NCI-H128 (cell line): ENCODE results near the gene CLECL1.
"Not testable (repeated sequence)": the region's sequence is repeated elsewhere in the genome, so short reads cannot be mapped to it uniquely, and the experiment has no call there.

Source experiments
- DNase-seq: peaks from one replicate; lab custom pipeline; 2025; ENCODE audit not compliant: unreplicated experiment; lab: John Stamatoyannopoulos, UW

The CLECL1 gene

GRCh38 chr12:9724023-9724422 is 8.9 kb downstream of the CLECL1 start:
- DNase-seq = no peak

DNA sequence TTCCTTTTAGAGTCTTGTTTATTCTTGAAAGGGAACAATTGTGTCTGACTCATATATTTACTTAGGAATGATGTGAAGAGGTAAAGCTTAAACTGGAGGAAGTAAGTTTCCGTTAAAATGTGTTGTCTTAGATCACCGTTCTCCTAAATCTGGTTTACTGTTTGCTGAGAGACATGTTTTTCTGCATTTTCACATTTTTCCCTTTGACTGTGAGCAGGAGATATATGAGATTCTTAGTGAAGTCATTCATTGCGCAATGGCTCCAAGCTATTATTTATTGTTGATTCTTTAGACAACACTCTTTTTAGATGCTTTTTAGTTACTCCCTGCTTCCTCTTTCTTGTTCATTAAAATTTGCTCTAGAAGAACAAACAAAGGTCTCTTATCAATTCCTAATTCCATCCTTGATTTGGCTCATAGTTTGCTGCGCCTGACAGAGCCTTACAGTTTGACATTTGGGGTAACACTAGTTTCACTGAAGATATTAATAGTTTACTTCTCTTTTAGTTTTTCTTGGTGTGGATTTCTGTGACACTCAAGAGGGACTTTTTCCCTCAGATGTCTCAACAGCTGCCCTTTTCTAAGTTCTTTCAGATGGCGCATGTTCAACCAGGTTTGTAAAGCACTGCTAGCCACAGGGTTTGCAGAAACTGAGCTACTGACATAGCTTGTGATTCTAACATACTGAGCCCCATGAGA is 11.4 kb downstream of the CLECL1 start:
- DNase-seq = no peak

- DNase-seq = no peak
Measured at GRCh38 chr12:9719790-9720189, 13.1 kb downstream of the CLECL1 start.

DNA sequence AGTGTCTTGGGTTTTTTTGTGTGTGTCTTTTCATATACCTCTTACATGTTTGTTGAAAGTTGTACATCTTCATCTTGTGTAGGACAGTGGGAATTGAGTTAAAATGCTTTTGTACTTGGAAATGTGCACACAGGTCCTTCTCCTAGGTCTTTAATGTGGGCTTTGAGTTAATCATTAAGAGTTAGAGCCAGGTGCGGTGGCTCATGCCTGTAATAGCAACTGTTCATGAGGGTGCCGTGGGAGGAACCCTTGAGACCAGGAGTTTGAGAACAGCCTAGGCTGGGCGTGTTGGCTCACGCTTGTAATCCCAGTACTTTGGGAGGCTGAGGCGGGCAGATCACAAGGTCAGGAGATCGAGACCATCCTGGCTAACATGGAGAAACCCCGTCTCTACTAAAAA is 13.9 kb downstream of the CLECL1 start:
- DNase-seq = no peak

GRCh38 chr12:9717070-9717925 is 15.6 kb downstream of the CLECL1 start:
- DNase-seq = no peak

DNA sequence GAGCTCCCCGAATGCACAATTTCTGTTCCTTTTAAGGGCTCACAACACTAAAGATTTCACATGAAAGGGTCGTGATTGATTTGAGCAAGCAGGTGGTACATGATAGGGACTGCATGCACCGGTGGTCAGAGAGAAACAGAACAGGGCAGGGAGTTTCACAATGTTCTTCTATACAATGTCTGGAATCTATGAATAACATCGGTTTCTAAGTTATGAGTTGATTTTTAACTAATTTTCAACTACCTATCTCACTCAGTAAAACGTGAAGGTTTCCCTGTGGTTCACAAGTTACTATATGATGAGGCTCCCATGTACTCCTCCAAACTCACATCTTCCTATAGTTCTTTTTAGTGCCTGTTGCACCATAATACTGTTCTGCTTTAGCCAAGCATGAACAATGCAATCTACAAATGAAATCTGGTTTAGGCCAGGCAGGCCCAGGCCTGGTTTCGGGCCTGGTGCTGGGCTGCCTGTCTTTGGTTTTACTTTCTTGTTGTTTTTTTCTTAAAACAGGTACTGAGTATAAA is 19.8 kb downstream of the CLECL1 start:
- DNase-seq = not testable (repeated sequence)

- no peak for DNase-seq
Measured at GRCh38 chr12:9711664-9712063, 21.2 kb downstream of the CLECL1 start.

DNA sequence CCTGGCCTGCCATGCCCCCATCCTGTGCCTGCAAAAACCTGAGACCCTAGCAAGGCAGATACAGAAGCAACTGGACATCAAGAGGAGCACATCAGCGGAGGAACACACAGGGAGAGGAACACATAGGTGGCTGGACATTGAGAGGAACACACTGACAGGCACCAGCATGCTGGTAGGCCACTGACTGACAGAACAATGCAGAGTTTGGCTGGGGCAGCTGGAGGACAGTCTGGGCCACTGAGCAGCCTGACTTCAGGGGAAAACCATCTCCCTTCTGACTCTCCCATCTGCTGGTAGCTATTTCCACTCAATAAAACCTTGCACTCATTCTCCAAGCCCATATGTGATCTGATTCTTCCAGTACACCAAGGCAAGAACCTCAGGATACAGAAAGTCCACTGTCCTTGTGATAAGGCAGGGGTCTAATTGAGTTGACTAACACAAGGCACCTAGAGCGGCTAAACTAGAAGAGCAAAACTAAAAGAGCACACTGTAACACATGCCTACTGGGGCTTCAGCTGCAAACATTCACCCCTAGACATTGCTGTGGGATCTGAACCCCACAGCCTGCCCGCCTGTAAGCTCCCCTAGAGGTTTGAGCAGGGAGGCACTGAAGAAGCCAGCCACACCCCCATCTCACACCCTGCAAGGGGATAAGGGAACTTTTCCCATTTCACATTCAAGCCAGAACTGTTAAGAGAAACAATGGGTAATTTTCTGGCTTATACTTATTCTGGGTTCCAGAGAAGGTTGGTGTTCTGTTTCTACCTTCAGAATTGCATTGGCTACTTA is 22.1 kb downstream of the CLECL1 start:
- no peak for DNase-seq

- DNase-seq = no peak
Measured at GRCh38 chr12:9708853-9709252, 24.0 kb downstream of the CLECL1 start.

DNA sequence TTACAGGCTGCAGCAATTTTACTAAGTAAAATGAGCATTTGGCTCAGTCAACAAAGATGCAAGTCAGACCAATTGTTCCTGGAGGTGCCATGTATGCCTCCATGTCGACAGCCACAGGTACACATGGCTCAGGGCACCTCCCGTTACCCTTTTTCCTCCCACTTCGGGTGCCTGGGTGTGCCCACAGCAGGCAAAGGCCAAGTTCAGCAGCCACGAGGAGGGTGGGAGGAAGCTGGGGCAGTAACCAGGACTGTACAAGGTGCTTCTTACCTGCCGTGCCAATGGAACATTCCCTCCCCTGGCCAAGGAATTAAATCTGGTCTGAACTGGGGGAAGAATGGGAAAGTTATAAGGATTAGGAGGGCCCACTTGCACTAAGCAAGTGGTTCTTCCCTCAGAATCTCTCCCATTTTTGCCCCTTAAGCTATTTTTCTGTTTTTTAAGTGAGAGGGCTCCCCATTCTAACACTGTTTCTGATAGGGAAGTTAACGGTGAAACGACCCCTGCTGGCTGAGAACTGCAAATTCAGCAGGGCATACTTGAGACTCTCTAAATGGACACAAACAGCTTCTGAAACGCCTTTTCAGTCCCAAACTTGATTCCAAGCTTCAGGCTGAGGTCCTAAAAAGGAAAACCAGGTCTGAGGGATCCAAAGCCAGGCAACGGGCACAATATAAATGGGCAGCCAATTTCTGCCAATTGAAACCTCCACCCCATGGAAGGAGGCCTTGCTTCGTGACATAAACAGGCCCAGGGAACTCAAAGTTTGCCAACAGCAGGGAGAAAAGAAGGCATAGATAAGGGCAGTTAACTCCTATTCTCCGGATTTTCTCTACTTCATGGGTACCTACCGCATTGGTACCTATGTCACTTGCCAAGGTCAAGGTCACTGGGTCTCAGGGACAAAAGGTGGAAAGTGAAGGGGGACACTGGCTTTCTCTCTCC is 24.8 kb downstream of the CLECL1 start:
- DNase-seq = no peak

DNA sequence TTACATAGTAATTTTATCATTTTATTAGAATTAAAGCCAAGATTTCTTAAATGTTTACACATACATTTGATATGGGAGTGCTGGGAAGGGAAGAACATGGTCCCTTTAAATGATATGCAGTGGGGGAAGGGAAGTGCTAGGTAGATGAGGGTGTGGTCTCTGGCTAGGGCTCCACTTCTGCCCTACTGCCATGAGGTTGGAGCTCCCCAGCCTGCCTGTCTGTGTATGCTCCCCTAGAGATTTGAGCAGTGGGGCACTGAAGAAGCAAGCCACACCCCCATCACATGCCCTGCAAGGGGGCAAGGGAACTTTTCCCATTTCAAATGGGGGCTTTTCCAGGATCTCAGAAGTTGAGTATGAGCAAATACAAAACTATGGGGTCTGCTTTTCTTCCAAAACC is 25.5 kb downstream of the CLECL1 start:
- no peak for DNase-seq

GRCh38 chr12:9706086-9706685 is 26.7 kb downstream of the CLECL1 start:
- DNase-seq = no peak

- DNase-seq = not testable (repeated sequence)
Measured at GRCh38 chr12:9704561-9704960, 28.3 kb downstream of the CLECL1 start.

DNA sequence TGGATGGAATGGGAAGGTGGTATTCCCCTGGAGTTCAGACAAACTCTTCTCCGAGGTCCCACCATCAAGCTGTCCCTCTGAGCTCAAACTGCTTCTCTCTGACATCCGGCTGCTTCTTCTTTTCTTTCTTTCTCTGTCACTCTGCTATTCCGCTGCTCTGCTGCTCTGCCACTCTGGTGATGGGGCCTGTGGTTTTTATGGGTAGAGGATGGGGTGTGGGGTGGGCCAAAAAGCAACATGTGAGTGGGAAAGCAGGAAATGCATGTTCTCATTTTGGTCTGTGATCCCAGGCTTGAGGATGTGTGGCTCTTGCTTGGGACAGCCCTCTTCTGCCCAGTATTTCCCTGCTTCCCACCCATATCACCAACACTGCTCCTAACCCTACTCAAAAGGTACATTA is 30.6 kb downstream of the CLECL1 start:
- no peak for DNase-seq

DNA sequence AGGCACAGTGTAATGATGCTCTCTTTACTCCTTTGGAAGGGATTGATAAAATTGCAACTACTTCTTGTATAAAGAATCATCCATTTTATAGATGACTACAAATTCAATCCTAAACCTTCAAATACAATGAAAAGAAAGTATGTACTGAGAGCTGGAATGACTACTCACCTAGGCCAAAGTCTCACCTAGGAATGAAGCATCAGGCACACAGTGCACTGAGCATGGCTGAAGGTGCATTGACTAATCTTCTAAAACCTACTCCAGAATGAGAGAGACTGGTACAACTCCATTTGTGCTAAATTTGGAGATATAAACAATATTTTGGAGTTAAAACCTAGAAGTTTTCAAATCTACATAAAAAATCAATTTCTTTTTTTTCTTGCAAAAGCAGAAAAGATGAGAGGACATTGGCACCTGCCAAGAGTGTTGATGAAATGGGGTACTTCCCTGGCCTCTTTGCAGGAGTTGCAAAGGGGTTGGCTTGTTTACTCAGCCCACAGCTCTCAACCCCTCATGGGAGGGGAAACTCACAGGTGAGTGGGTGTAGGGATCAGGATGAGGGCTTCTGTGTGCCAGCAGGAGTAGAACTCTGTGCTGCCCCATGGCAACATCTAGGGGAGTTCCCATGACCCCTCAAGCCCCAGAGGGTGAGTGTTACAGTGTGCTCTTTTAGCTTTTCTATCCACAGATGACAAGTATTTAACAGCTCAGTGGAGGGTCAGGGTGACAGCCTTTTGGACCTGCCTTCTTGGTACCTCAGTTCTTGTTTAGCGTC is 31.3 kb downstream of the CLECL1 start:
- no peak for DNase-seq

DNA sequence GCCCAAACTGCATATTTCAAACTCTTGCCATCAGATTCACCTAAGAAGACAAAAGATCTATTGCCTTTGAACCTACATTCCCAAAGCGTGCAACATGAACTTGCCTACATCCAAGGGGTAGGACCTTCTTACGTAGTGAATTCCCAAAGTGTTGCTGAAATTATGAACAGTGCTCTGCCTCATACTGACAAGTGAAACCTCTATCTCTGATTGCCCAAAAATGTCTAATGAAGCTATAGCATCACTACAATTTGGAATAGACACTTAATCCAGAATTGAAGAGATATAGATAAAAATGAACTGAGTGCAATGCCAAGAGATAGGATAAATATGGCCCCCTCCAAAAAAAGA is 32.3 kb downstream of the CLECL1 start:
- no peak for DNase-seq

- no peak for DNase-seq
Measured at GRCh38 chr12:9699898-9700605, 32.8 kb downstream of the CLECL1 start.

GRCh38 chr12:9699269-9699897 is 33.5 kb downstream of the CLECL1 start:
- DNase-seq = no peak
